Upper lobe of left lung (tissue), 6 donors: Measurements from ENCODE around the gene ARF3. TPM values are rescaled to one million over a fixed set of nuclear protein-coding genes. Genes with fewer than 3 reads are reported as not detected.

Source experiments
- ATAC-seq, 2 donors: fragments of 200-7000 bp; cut with Tn5 transposase; one replicate each; pipeline ENCODE4 v1.9.1; 2022; ENCODE audit warnings: mild to moderate bottlenecking in 2 of 2, moderate library complexity in 2 of 2; ENCODE audit not compliant: low FRiP score in 2 of 2
- DNase-seq, 2 donors: peaks; one replicate each; pipeline ENCODE4 v3.0.0-alpha.2; 2019 to 2020
- H3K27ac ChIP-seq, 4 donors: fragments of 200-600 bp; sonication (generic); one replicate each; pipeline ENCODE4 v1.5.1; 2016 to 2019
- H3K27me3 ChIP-seq, 4 donors: fragments of 200-600 bp; sonication (generic); one replicate each; pipeline ENCODE4 v1.5.1; 2017 to 2019
- H3K36me3 ChIP-seq, 4 donors: fragments of 200-600 bp; sonication (generic); one replicate each; pipeline ENCODE4 v1.5.1; 2016 to 2019
- H3K4me1 ChIP-seq, 4 donors: fragments of 200-600 bp; sonication (generic); one replicate each; pipeline ENCODE4 v1.5.1; 2018 to 2019
- H3K4me3 ChIP-seq, 4 donors: fragments of 200-600 bp; sonication (generic); one replicate each; pipeline ENCODE4 v1.5.1; 2017 to 2019; ENCODE audit warnings: mild to moderate bottlenecking in 2 of 4, moderate library complexity in 1 of 4
- H3K9me3 ChIP-seq, 4 donors: fragments of 200-600 bp; sonication (generic); one replicate each; pipeline ENCODE4 v1.5.1; 2018 to 2019
- EP300 ChIP-seq, 4 donors: sonication (generic); formaldehyde crosslinking; IDR thresholded peaks; one replicate each; pipeline ENCODE4 v1.5.1; 2017; ENCODE audit warnings: antibody characterized with exemption in 4 of 4, control low read depth in 2 of 4
- POLR2A ChIP-seq, 4 donors: fragments of 450-650 bp; IDR thresholded peaks; one replicate each; pipeline ENCODE4 v1.5.1; 2016 to 2017; ENCODE audit warnings: antibody characterized with exemption in 4 of 4, mild to moderate bottlenecking in 2 of 4
- POLR2AphosphoS5 ChIP-seq, 2 donors: sonication (generic); formaldehyde crosslinking; IDR thresholded peaks; one replicate each; pipeline ENCODE4 v1.5.1; 2017; ENCODE audit warnings: antibody characterized with exemption in 2 of 2
- WGBS, 2 donors: methylation state at CpG; one replicate each; pipeline ENCODE4 v1.1.5; 2017 to 2018; 5-methylcytosine and 5-hydroxymethylcytosine counted together
- total RNA-seq, 6 donors: library from RNA; depleted of rRNA in 4 of 6; stranded (reverse); fragments of >200 nt in 4 of 6; gene quantifications; one replicate each; pipeline versions ENCODE4 v1.1.0 to v1.2.1, GENCODE V29; 2016 to 2021
- TF ChIP-seq, protein P1 (sequence below), 6 experiments: fragments of 450-650 bp in 4 of 6; fragments of 200-600 bp in 2 of 6; sonication (generic) in 2 of 6; IDR thresholded peaks; one replicate each; pipeline ENCODE4 v1.5.1; 2016 to 2019; ENCODE audit warnings: antibody characterized with exemption in 6 of 6
- donor health status: DM: no; HTN: no; CAD: no; lungs with moderate emphysema.
- donor health status: DM: no; HTN: yes; CAD: no; lungs with severe emphysema.

The ARF3 gene
- total RNA-seq, 6 donors from 2014 or later, result 67.4 to 178 (median 99.2) TPM

DNA sequence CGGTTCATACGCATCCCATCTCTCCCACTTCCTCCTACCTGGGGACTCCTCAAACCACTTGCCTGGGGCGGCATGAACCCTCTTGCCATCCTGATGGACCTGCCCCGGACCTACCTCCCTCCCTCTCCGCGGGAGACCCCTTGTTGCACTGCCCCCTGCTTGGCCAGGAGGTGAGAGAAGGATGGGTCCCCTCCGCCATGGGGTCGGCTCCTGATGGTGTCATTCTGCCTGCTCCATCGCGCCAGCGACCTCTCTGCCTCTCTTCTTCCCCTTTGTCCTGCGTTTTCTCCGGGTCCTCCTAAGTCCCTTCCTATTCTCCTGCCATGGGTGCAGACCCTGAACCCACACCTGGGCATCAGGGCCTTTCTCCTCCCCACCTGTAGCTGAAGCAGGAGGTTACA lies 24.5 kb upstream of the ARF3 start:
- no peaks in the 10 kb centered on the region for H3K9me3 ChIP-seq
- WGBS, 2 donors, result 13 to 25% methylated on average over 10 to 13 of the region's 13 CpGs
- peaks cover 0 to 62% (median 36%) of the 10 kb centered on the region in 4 donors for H3K27me3 ChIP-seq
- DNase-seq (no peak), ATAC-seq (no peak)
- H3K27ac ChIP-seq, result no peak overlapping the region
- TF ChIP-seq EP300 (IDR thresholded peaks at IDR 0.05), result no peak
- no peak for TF ChIP-seq POLR2AphosphoS5 (IDR thresholded peaks at IDR 0.05)
- TF ChIP-seq, protein P1, sequence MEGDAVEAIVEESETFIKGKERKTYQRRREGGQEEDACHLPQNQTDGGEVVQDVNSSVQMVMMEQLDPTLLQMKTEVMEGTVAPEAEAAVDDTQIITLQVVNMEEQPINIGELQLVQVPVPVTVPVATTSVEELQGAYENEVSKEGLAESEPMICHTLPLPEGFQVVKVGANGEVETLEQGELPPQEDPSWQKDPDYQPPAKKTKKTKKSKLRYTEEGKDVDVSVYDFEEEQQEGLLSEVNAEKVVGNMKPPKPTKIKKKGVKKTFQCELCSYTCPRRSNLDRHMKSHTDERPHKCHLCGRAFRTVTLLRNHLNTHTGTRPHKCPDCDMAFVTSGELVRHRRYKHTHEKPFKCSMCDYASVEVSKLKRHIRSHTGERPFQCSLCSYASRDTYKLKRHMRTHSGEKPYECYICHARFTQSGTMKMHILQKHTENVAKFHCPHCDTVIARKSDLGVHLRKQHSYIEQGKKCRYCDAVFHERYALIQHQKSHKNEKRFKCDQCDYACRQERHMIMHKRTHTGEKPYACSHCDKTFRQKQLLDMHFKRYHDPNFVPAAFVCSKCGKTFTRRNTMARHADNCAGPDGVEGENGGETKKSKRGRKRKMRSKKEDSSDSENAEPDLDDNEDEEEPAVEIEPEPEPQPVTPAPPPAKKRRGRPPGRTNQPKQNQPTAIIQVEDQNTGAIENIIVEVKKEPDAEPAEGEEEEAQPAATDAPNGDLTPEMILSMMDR (IDR thresholded peaks at IDR 0.05), result no peak
- TF ChIP-seq POLR2A (IDR thresholded peaks at IDR 0.05), result no peak
- H3K4me1 ChIP-seq, result peaks cover 39 to 44% (median 42%) of the 10 kb centered on the region in 4 donors
- H3K36me3 ChIP-seq, result no peaks in the 10 kb centered on the region
- peak overlapping the region in 1 of 4 donors; percentile 37 for H3K4me3 ChIP-seq

DNA sequence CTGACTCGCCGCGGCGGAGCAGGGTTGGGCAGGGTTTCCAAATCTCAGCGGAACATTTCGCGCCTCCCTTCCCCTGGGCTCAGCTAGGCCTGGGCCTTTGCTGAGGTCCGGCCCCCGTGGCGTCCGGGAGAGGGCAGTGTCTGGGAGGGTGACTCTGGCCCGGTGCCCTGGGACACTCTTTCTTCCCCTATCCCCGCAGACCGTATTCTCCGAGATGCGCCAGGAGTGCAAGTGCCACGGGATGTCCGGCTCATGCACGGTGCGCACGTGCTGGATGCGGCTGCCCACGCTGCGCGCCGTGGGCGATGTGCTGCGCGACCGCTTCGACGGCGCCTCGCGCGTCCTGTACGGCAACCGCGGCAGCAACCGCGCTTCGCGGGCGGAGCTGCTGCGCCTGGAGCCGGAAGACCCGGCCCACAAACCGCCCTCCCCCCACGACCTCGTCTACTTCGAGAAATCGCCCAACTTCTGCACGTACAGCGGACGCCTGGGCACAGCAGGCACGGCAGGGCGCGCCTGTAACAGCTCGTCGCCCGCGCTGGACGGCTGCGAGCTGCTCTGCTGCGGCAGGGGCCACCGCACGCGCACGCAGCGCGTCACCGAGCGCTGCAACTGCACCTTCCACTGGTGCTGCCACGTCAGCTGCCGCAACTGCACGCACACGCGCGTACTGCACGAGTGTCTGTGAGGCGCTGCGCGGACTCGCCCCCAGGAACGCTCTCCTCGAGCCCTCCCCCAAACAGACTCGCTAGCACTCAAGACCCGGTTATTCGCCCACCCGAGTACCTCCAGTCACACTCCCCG lies 23.9 kb upstream of the ARF3 start:
- DNase-seq (peak in 1 of 2 donors; percentile 88), ATAC-seq (peak; percentile 28 to 38)
- no peaks in the 10 kb centered on the region for H3K9me3 ChIP-seq
- no peaks in the 10 kb centered on the region for H3K36me3 ChIP-seq
- H3K27me3 ChIP-seq, result peaks cover 0 to 58% (median 36%) of the 10 kb centered on the region in 4 donors
- WGBS, 2 donors, result 0 to 4% methylated on average over 11 to 34 of the region's 91 CpGs
- peak overlapping the region in 3 of 4 donors; percentile 28 to 40 (median 37) for H3K4me3 ChIP-seq
- H3K27ac ChIP-seq, result no peak overlapping the region
- TF ChIP-seq POLR2A (IDR thresholded peaks at IDR 0.05), result peak in 1 of 4 donors; percentile 13
- TF ChIP-seq, protein P1 (IDR thresholded peaks at IDR 0.05), result peak in 4 of 6 experiments; percentile 0 to 12 (median 8)
- TF ChIP-seq POLR2AphosphoS5 (IDR thresholded peaks at IDR 0.05), result no peak
- TF ChIP-seq EP300 (IDR thresholded peaks at IDR 0.05), result no peak
- H3K4me1 ChIP-seq, result peaks cover 39 to 44% (median 42%) of the 10 kb centered on the region in 4 donors

DNA sequence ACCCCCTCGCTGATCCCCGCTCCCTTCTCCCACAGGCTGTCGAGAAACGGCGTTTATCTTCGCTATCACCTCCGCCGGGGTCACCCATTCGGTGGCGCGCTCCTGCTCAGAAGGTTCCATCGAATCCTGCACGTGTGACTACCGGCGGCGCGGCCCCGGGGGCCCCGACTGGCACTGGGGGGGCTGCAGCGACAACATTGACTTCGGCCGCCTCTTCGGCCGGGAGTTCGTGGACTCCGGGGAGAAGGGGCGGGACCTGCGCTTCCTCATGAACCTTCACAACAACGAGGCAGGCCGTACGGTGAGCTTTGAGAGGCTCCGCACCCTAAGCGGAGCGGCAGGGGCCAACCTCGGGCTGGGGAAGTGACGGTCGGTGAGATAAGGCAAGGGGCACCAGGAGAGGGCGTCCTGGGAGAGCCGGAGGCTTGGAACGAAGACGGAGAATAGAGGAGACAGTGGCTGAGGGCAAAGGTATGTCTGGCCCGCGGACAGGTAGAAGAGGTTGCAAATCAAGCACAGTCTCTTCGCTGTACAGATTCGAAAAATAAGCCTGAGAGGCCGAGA lies 23.2 kb upstream of the ARF3 start:
- Histone ChIP-seq H3K36me3 (no peaks in the 10 kb centered on the region), H3K9me3 (no peaks in the 10 kb centered on the region), H3K27ac (no peak overlapping the region), H3K4me3 (peak overlapping the region in 3 of 4 donors; percentile 28 to 40 (median 37)), H3K27me3 (peaks cover 0 to 58% (median 36%) of the 10 kb centered on the region in 4 donors), H3K4me1 (peaks cover 39 to 44% (median 42%) of the 10 kb centered on the region in 4 donors)
- ATAC-seq, result no peak
- 2% methylated on average over 34 to 45 of the region's 46 CpGs for WGBS, 2 donors
- TF ChIP-seq POLR2A (IDR thresholded peaks at IDR 0.05) (no peak), EP300 (IDR thresholded peaks at IDR 0.05) (no peak), POLR2AphosphoS5 (IDR thresholded peaks at IDR 0.05) (no peak)
- TF ChIP-seq, protein P1 (IDR thresholded peaks at IDR 0.05), result no peak
- peak in 1 of 2 donors; percentile 85 for DNase-seq

DNA sequence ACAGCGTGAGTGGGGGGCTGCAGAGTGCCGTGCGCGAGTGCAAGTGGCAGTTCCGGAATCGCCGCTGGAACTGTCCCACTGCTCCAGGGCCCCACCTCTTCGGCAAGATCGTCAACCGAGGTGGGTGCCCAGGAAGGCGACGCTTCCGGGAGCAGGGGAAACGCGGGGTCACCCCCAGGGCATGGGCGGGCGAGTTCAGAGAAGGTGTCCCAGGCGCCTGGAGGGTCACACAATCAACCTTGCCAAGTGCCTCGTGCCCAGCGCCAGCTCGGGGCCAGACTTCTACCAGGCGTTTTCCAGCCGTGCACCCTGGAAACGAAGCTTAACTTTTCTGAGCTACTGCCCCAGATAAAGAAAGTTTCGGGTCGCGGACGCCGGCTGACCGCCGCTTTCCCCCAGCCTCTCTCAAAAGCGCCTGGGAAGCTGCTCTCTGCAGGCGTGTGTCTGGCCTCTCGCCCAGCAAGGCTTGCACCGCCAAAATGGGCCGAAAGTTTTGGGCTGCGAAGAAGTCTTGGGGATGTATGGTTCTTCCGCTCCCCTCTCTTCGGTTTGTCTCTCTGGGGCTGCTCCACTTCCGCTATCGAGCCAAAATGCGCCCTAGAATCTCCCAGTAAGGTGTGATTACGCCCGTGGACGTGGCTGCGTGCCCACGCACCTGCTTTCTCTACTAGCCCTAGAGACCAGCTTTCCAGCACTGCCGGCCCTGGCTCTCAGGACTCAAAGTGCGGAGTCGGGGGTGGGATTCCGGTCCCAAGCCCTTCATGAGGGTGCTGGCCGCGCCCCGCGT lies 22.5 kb upstream of the ARF3 start:
- Histone ChIP-seq H3K4me3 (peak overlapping the region in 3 of 4 donors; percentile 28 to 40 (median 37)), H3K27ac (no peak overlapping the region), H3K9me3 (no peaks in the 10 kb centered on the region), H3K27me3 (peaks cover 0 to 58% (median 36%) of the 10 kb centered on the region in 4 donors), H3K4me1 (peaks cover 39 to 44% (median 42%) of the 10 kb centered on the region in 4 donors), H3K36me3 (no peaks in the 10 kb centered on the region)
- 2 to 3% methylated on average over 18 to 36 of the region's 55 CpGs for WGBS, 2 donors
- no peak for TF ChIP-seq EP300 (IDR thresholded peaks at IDR 0.05)
- TF ChIP-seq POLR2A (IDR thresholded peaks at IDR 0.05), result no peak
- TF ChIP-seq, protein P1 (IDR thresholded peaks at IDR 0.05), result no peak
- no peak for TF ChIP-seq POLR2AphosphoS5 (IDR thresholded peaks at IDR 0.05)
- ATAC-seq (peak; percentile 3 to 5), DNase-seq (peak in 1 of 2 donors; percentile 84)
